MCF 10A (cell line): ENCODE measurements around the gene TSNAX. TPM values are rescaled to one million over a fixed set of nuclear protein-coding genes. Genes with fewer than 3 reads are reported as not detected.
A peak's percentile ranks its signal among the peaks of the same experiment; 100 is the strongest.

Experiments used
- BruUV-seq: library from RNA; stranded (reverse); fragments of 400-500 nt; replicated peaks from 2 replicates; lab custom pipeline; 2021; lab: Mats Ljungman, UMichigan
- CTCF ChIA-PET: fragments of 300-600 bp; sonication (Branson Sonifier 250); formaldehyde crosslinking; extraction: SDS; loops from one replicate; lab custom pipeline; 2021; ENCODE audit warnings: antibody characterized with exemption, inconsistent platforms; lab: Yijun Ruan, JAX
- POLR2A ChIA-PET: fragments of 300-600, 350-650 bp; sonication (Branson Sonifier 250); formaldehyde crosslinking; extraction: SDS; loops from one replicate; lab custom pipeline; 2020; ENCODE audit warnings: antibody characterized with exemption, inconsistent platforms; lab: Yijun Ruan, JAX
- DNase-seq: peaks from one replicate; pipeline ENCODE4 v3.0.0-alpha.2; 2018; ENCODE audit not compliant: unreplicated experiment
- H3K27ac Mint-ChIP-seq: one replicate; pipeline ENCODE4 v1.8.0; 2022; ENCODE audit warnings: mild to moderate bottlenecking, low read depth, mixed read lengths; ENCODE audit not compliant: unreplicated experiment
- H3K27me3 Mint-ChIP-seq: one replicate; pipeline ENCODE4 v1.8.0; 2022; ENCODE audit warnings: mixed read lengths; ENCODE audit not compliant: insufficient read depth, unreplicated experiment
- H3K36me3 Mint-ChIP-seq: one replicate; pipeline ENCODE4 v1.8.0; 2022; ENCODE audit warnings: mild to moderate bottlenecking, moderate library complexity, mixed read lengths; ENCODE audit not compliant: insufficient read depth, unreplicated experiment
- H3K4me1 Mint-ChIP-seq: one replicate; pipeline ENCODE4 v1.8.0; 2022; ENCODE audit warnings: mixed read lengths; ENCODE audit not compliant: insufficient read depth, unreplicated experiment
- H3K4me3 Mint-ChIP-seq: one replicate; pipeline ENCODE4 v1.8.0; 2022; ENCODE audit warnings: mild to moderate bottlenecking, moderate library complexity, mixed read lengths; ENCODE audit not compliant: unreplicated experiment
- H3K9me3 Mint-ChIP-seq: one replicate; pipeline ENCODE4 v1.8.0; 2022; ENCODE audit warnings: mixed read lengths; ENCODE audit not compliant: unreplicated experiment
- CTCF ChIP-seq: fragments of 200-600 bp; IDR thresholded peaks from one replicate; pipeline ENCODE4 v1.8.0; 2022; ENCODE audit warnings: antibody characterized with exemption, mild to moderate bottlenecking; ENCODE audit not compliant: unreplicated experiment
- intact Hi-C: fragments of 100-400 bp; cut with micrococcal nuclease; formaldehyde crosslinking; loops from 2 replicates; pipeline ENCODE4 v1.14.1; 2022
- total RNA-seq: library from RNA; stranded (reverse); gene quantifications from 2 replicates; pipeline ENCODE4 v1.2.3, GENCODE V29; 2022

TSNAX gene
- total RNA-seq, 1 experiment from 2014 or later: 79.0 TPM

GRCh38 chr1:231584921-231585320 is 56.5 kb downstream of the TSNAX start:
- Mint-ChIP-seq H3K4me3 (no peak overlapping the region), H3K36me3 (no peaks in the 10 kb centered on the region), H3K27me3 (no peaks in the 10 kb centered on the region), H3K9me3 (no peaks in the 10 kb centered on the region), H3K4me1 (peaks cover 6% of the 10 kb centered on the region), H3K27ac (no peak overlapping the region)
- intact Hi-C loops: loop anchor here (1.0 kb wide), 2 partner anchors 163 to 227 kb away; partner anchors contain the start of gene EGLN1
- ChIA-PET CTCF (interaction anchor here (0.5 to 1.6 kb wide), 14 partner anchors 11 to 971 kb away, joined by 3 to 10 read pairs (median 3); no protein-coding TSS in a partner anchor), POLR2A (interaction anchor here (0.7 to 0.9 kb wide), 2 partner anchors 219 to 248 kb away, joined by 3 to 4 read pairs; no protein-coding TSS in a partner anchor)
- BruUV-seq: no TSS peak
- no peak for DNase-seq
- no peak for TF ChIP-seq CTCF

- Mint-ChIP-seq H3K27me3 (no peaks in the 10 kb centered on the region), H3K27ac (no peak overlapping the region), H3K4me1 (peaks cover 8% of the 10 kb centered on the region), H3K4me3 (no peak overlapping the region), H3K36me3 (no peaks in the 10 kb centered on the region), H3K9me3 (no peaks in the 10 kb centered on the region)
- ChIA-PET POLR2A (interaction anchor here (0.5 to 1.2 kb wide), 7 partner anchors 63 to 348 kb away, joined by 3 to 8 read pairs (median 3); partner anchors contain the start of genes EXOC8 and SPRTN), CTCF (interaction anchor here (0.5 to 7.0 kb wide), 38 partner anchors 10 to 1587 kb away, joined by 3 to 87 read pairs (median 4); partner anchors contain the start of genes EXOC8 and SPRTN)
- no TSS peak for BruUV-seq
- DNase-seq: peak; percentile 85
- intact Hi-C loops: loop anchor here (1.0 to 5.0 kb wide), 5 partner anchors 168 to 378 kb away; partner anchors contain the start of genes EGLN1 and GNPAT
- TF ChIP-seq CTCF: peak; percentile 96
Observed at GRCh38 chr1:231590453-231591198, 62.2 kb downstream of the TSNAX start.

GRCh38 chr1:231591466-231591865 is 63.0 kb downstream of the TSNAX start:
- CTCF ChIA-PET: interaction anchor here (0.6 to 7.0 kb wide), 17 partner anchors 12 to 293 kb away, joined by 3 to 87 read pairs (median 6); partner anchors contain the start of genes EXOC8 and SPRTN

More at GRCh38 chr1:231591466-231591865, 63.0 kb downstream of the TSNAX start:
- intact Hi-C loops: loop anchor here (5.0 kb wide), 1 partner anchor 379 kb away; no protein-coding TSS in a partner anchor
- no peak for DNase-seq
- Mint-ChIP-seq H3K4me3 (no peak overlapping the region), H3K27me3 (no peaks in the 10 kb centered on the region), H3K27ac (no peak overlapping the region), H3K9me3 (no peaks in the 10 kb centered on the region), H3K36me3 (no peaks in the 10 kb centered on the region), H3K4me1 (peaks cover 8% of the 10 kb centered on the region)
- BruUV-seq: no TSS peak
- POLR2A ChIA-PET: interaction anchor here (0.7 to 1.2 kb wide), 5 partner anchors 14 to 613 kb away, joined by 3 to 4 read pairs (median 3); partner anchors contain the start of genes ARV1 and TTC13
- no peak for TF ChIP-seq CTCF
